ENCODE results near the gene SLC8A3.
"Not testable (repeated sequence)": the region's sequence is repeated elsewhere in the genome, so short reads cannot be mapped to it uniquely, and the experiment has no call there.

SLC8A3 gene

DNA sequence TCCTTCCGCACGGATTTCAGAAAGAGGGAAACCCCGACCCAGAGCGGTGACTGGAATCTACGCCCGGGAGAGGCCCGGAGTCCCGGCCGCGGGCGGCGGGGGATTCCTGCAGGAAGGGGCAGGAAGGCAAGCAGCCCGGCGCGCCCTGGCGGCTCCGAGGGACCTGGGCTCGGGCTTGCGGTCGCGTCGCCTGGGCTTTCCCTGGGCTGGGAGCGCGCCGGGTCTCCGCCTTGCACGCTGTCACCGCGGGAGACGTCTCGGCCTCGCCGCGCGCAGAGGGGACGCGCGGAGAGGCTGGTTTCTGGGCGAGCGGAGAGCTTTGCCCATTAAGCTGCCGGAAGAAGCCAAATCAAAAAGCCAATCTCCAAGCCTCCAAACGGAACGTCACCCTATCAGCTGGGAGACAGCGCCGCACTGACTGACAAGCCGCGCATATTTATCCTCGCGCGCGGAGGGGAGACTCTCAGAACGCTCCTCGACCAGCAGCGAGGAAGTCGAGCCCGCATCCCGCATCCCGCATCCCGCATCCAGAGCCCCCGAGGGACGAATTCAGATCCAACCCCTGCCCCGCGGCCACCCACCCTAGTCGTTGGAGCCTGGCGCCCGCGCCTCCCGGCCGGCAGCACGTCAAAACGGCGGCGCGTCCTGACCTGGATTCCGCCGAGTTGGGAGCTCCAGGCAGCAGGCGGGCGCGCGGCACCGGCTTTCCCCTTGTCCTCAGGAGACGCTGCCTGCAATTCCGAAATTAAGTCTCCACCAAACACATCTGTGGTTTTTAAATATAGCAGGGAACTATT is at the start of gene SLC8A3:
Gene SLC8A3, minus strand, starts transcription at position 293 of the 797 bp plus-strand sequence. CDS start 20,529 bp downstream, outside the sequence.
- no peak for DNase-seq (ENCODE audit: low spot score)

- DNase-seq (ENCODE audit: low spot score), result peak; percentile 82
Observed at GRCh38 chr14:70237710-70238109, 49.0 kb upstream of the SLC8A3 start.

- no peak for DNase-seq (ENCODE audit: low spot score)
Observed at GRCh38 chr14:70234066-70234950, 45.6 kb upstream of the SLC8A3 start.

DNA sequence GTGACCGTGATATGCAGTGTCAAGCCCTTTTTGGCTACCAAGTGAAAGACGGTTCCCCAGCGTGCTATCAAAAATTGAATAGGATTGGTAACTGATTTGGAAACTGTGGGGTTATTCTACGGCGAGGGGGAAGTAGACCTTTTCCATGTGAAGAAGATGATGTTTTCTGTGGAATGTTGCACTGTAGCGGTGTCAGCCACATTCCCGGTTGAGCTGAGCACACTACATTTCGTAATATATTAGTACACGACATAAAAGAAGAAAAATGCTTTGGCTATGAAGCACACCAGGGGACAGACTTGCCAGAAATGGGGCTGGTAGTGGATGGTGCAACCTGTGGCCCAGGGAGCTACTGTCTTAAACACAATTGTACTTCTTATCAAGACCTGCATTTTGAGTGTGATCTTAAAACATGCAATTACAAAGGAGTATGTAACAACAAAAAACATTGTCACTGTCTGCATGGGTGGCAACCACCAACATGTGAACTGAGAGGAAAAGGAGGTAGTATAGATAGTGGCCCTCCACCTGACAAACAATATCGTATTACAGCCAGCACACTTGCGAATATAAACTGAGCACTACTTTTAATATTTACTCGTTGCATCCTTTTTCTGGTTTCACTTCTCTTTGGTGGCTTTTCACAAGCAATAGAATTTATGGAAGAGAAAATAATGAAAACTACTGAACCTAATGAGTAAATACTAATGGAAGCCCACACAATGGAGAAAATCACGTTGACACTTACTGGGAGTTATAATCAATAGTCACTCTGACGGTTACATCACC is 43.2 kb upstream of the SLC8A3 start:
- DNase-seq (ENCODE audit: low spot score), result not testable (repeated sequence)

- not testable (repeated sequence) for DNase-seq (ENCODE audit: low spot score)
Observed at GRCh38 chr14:70229877-70230640, 41.3 kb upstream of the SLC8A3 start.

DNA sequence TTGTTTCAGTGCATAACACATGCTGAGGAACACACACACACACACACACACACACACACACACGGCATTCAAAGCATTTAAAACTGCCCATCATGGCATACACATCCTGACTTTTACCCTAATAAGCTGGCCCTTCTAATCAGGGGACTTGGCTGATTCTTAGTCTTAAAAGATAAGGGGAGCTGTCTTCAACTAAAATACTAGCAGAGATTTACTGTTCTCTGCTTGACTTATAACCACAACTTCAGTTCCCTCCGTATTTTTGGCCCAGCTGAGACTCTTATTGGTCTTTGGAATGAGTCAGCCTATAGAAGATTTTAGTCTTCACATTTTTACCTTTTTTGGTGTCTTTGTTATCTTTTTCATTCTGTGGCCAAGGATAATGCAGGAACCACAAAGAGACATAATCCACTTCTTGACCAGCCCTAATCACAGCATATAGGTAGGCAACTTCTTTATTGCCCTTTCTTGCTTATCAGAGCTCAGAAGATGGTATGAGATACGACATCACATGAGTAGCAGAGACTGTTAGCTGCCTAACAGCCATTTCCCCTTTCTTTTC is 25.1 kb upstream of the SLC8A3 start:
- DNase-seq (ENCODE audit: low spot score), result no peak

DNA sequence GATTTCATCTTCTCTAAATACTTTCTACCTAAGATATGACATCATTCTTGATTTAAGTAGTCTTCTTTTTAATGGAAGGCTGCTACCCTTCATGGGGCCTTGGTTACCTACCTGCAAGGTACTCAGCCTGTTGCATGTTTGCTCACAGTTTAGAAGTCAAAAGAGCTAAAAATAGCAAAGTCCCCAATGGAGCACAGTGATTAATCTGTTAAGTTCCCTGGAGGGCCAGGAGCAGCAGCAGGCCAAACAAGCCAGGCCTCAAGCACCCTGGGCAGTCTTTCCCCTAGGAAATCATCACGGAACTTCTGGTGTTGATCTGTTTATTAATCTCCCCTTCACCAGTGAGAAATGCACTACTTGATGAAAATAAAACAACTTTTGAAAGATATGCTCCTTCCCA is 24.0 kb upstream of the SLC8A3 start:
- DNase-seq (ENCODE audit: low spot score), result no peak

DNA sequence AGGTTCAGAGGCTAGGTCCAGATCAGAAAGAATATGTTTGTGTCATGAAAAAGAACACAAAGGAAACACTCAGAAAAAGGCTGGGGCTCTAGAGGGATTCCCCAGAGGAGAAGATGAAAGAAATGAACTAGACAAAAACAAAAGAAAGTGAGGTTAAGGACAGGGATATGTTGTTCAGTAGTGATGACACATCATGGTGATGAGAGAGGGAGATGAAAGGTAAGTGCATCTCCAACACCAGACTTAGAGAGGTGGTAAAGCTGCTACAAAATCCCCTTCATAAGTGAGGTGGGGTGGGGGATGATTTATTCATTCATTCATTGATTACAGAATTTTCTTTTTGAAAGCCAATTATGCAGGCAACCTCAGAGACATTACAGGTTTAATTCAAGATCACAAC is 19.6 kb upstream of the SLC8A3 start:
- no peak for DNase-seq (ENCODE audit: low spot score)

DNA sequence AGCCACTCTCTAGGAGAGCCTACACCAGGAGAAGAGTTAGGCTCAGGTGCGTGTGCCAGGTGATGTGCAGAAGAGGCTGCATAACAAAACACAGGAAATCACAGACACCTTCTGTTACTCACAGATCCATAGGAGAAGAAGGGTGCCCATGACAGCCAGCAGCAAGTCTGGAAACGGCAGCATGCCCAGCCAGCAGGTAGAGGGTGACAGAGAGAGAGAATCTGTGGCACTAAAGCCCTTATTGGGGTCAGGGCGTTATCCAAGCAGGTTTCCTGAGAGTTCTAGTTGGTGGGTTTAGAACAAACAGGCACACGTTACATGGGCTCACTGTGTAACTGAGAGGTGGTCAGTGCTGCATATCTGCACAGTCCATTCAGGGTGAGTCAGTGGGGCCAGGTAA is 14.9 kb upstream of the SLC8A3 start:
- no peak for DNase-seq (ENCODE audit: low spot score)

DNA sequence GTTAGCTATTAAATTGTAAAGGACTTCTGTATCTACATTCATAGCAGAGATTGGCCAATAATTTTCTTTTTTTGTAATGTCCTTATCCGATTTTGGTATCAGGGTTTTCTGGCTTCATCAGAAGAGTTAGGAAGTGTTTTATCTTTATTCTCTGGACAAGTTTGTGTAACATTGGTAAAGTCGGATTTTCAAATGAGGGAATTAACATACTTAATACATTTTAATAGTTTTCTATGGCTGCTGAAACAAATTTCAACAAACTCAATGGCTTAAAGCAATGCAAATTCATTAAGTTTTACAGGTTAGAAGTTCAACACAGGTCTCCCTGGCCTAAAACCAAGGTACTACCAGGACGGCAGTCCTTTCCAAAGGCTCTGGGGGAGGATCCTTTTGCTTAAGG is 13.2 kb upstream of the SLC8A3 start:
- no peak for DNase-seq (ENCODE audit: low spot score)

DNA sequence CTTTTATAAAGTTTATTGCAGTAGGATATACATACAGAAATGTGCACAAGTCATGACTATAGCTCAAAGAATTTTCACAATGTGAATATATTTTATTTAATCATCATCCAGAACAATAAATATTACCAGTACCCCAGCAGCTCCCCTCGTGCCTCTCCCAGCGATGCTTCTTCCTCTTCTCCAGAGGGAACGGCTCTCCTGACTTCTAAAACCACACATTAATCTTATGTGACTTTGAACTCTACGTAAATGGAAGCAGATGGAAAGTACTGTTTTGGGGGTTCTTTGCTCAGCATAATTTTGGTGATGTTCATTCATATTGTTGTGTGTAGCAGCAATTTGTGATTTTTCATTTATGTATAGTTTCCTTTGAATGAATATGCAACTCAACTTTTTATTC is 4.6 kb upstream of the SLC8A3 start:
- DNase-seq (ENCODE audit: low spot score), result no peak

DNA sequence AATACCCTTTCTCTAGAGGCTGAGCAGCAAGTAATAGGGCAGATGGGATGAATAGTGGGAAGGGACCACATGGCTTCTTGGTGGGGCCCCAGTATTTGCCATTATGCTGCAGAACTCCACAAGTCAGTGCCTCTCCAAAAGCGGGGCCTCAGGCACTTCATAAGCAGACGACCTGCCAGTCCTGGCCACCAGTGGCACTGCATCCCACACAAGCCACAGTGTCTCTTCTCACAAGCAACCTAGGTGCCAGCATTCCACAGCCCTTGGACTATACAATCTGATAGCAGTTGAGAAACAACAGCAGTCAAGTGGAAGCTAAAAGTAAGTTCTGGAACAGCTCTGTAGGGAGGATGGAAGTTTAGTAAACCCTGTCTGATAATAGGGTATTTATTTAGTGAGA is 4.2 kb upstream of the SLC8A3 start:
- peak; percentile 12 for DNase-seq (ENCODE audit: low spot score)

DNA sequence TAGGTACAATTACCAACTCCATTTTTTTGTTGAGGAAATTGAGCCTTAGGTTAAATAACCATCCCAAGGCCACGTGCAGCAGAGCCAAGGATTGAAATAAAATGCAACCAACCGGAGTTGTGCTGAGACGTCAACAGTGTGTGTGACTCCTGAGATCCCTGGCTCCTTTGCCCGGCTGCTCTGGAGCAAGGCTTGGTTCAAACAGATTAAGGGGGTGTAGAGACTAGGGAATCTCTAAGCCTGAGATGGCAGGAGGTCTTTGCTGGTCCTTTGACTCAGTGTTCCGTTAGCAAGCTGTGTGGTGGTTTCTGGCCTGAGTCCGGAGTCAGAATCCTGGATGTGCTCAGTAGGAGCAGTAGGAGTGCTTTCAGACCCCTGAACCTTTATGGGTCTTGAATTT is 1.4 kb upstream of the SLC8A3 start:
- DNase-seq (ENCODE audit: low spot score), result no peak

DNA sequence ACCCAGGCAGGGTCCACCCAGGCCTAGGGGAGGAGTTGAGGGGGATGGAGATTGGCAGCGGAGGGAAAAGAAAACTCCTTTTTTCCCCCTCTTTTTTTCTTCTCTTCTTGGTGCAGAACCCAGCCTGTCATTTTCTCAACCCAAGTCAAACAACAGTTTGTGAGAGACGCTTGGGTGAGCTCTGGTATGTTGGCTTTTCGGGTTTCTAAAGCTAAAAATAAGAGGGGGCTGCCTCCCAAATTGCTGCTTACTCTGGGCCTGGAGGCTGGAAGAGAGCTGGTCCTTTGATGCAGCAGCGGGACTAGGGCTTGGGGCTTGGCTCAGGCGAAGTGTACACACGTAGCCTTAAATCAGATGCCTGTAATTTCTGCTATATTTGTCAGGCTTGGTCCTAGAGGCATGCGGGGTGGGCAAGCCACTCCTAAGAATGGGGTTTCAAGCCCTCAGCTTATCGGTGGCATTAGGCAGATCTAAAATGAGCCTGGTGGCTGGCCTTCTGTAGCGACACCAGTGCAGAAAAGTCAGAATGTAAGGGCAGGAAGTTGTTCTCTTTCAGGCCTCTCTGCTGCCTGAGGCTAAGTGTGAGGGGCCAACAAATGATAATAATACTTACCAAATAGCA is 816 bp upstream of the SLC8A3 start:
- no peak for DNase-seq (ENCODE audit: low spot score)

DNA sequence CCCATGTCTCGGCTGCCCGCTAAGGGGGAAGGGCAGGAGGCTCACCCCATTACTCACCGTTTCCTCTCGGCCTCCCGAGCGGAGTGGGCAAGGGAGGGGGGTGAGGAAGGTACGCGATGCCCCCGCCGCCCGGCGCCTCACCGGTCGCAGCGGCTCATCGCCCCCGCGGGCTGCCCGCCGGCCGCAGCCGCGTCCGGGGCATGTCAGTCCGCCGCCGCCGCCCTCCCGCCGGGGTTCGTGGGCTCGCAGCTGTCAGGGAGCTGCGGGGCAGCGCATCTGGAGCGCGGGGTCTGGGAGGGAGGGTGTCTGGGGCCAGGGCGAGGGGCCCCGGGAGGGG is 461 bp downstream of the SLC8A3 start:
- DNase-seq (ENCODE audit: low spot score), result no peak

DNA sequence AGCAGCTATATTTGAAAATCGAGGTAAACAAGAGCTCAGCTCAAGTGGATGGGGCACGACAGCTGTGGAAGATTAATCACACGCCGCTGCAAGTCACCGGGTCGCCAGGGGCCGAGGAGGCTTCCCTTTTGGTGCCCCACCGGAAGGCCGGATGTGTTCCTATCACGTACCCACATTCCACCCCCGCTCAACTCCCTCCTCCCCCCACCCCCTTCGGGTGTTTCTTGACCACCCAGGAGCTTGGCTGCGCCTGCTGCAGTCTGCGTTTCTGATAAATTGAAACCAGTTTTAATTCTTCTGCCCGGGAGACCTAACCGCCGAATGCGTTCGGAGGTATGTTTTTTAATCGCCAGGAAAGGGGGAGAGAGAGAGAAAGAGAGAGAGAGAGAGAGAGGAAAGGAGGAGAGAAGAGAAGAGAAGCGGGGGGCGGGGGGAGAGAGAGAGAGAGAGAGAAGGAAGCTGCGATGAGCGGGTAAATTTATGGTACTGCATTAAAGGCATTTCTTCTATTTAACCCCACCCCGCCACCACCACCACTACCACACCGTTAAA is 1.8 kb downstream of the SLC8A3 start:
- no peak for DNase-seq (ENCODE audit: low spot score)

- no peak for DNase-seq (ENCODE audit: low spot score)
Observed at GRCh38 chr14:70183991-70184390, 4.8 kb downstream of the SLC8A3 start.

DNA sequence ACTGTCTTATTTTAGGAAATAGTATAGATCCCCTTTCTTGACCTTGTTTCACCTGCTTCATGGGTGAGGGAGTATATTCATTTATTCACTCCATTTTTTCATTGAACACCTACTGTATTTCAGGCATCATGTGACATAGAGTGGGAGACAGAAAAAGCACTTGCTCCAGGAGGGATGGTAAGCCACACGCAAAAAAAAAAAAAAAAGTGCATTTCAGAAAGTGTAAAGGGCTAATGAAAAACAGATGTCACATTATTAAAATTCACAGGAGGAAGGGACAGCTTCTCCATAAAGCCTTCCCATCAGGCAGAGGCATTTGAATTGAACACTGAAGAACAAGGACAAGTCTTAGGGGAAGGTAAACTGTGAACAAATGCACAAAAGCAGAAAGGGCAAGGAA is 7.5 kb downstream of the SLC8A3 start:
- DNase-seq (ENCODE audit: low spot score), result no peak

GRCh38 chr14:70180718-70181117 is 8.0 kb downstream of the SLC8A3 start:
- no peak for DNase-seq (ENCODE audit: low spot score)

GRCh38 chr14:70177081-70177800 is 11.5 kb downstream of the SLC8A3 start:
- DNase-seq (ENCODE audit: low spot score), result no peak
